ENCODE measurements around the gene KAT8. TPM values are rescaled to one million over a fixed set of nuclear protein-coding genes. Genes with fewer than 3 reads are reported as not detected.

KAT8 gene
- total RNA-seq, 1 experiment from 2014 or later = 35.1 TPM

DNA sequence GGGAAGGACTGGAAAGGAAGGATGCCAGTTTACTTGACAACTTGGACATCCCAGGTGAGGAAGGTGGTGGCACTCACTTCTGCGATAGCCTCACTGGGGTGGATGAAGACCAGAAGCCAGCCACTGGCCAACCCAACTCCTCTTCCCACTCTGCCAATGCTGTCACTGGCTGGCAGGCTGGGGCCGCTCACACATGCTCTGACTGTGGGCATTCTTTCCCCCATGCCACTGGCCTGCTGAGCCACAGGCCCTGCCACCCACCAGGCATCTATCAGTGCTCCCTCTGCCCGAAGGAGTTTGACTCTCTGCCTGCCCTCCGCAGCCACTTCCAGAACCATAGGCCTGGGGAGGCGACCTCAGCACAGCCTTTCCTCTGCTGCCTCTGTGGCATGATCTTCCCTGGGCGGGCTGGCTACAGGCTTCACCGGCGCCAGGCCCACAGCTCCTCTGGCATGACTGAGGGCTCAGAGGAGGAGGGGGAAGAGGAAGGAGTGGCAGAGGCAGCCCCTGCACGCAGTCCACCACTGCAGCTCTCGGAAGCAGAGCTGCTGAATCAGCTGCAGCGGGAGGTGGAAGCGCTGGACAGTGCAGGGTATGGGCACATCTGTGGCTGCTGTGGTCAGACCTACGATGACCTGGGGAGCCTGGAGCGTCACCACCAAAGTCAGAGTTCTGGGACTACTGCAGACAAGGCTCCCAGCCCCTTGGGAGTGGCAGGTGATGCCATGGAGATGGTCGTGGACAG is 38.7 kb upstream of the KAT8 start:
- Histone ChIP-seq H3K9ac (ENCODE audit: low read length) (no peak overlapping the region), H3K9me3 (ENCODE audit: low read length) (no peaks in the 10 kb centered on the region), H3K4me3 (ENCODE audit: low read length) (no peak overlapping the region), H3K36me3 (ENCODE audit: low read depth, low read length) (peaks cover 10% of the 10 kb centered on the region), H3K9me2 (replicated peaks; ENCODE audit: low read length) (no peaks in the 10 kb centered on the region), H3K27me3 (ENCODE audit: low read length) (no peaks in the 10 kb centered on the region), H3K4me2 (ENCODE audit: low read length) (no peak overlapping the region), H3F3A (ENCODE audit: low read length, unreplicated experiment) (no peaks in the 10 kb centered on the region), H3K79me2 (ENCODE audit: low read length) (peaks cover 29% of the 10 kb centered on the region), H3K4me1 (ENCODE audit: insufficient read depth, low read length) (0 out of 2 replicates have a peak, but pooled peaks cover 6% of the 10 kb centered on the region), H3K27ac (ENCODE audit: low read length) (no peak overlapping the region), H2AFZ (ENCODE audit: low read length) (no peak overlapping the region), H4K20me1 (ENCODE audit: low read length) (no peaks in the 10 kb centered on the region)
- intact Hi-C loops (cut with micrococcal nuclease) = no loop called here
- TF ChIP-seq EZH2 (IDR thresholded peaks at IDR 0.05; ENCODE audit: low read length, unreplicated experiment) (no peak), EZH2phosphoT487 (IDR thresholded peaks at IDR 0.05; ENCODE audit: borderline replicate concordance, low read length) (no peak)
- TF ChIP-seq, protein P1, sequence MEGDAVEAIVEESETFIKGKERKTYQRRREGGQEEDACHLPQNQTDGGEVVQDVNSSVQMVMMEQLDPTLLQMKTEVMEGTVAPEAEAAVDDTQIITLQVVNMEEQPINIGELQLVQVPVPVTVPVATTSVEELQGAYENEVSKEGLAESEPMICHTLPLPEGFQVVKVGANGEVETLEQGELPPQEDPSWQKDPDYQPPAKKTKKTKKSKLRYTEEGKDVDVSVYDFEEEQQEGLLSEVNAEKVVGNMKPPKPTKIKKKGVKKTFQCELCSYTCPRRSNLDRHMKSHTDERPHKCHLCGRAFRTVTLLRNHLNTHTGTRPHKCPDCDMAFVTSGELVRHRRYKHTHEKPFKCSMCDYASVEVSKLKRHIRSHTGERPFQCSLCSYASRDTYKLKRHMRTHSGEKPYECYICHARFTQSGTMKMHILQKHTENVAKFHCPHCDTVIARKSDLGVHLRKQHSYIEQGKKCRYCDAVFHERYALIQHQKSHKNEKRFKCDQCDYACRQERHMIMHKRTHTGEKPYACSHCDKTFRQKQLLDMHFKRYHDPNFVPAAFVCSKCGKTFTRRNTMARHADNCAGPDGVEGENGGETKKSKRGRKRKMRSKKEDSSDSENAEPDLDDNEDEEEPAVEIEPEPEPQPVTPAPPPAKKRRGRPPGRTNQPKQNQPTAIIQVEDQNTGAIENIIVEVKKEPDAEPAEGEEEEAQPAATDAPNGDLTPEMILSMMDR (conservative IDR thresholded peaks at IDR 0.05; ENCODE audit: low read depth, low read length) = no peak
- ATAC-seq = no peak
- DNase-seq = no peak
- ChIA-PET CTCF (no interaction called here), POLR2A (ENCODE audit: unreplicated experiment) (no interaction called here)
- no TSS peak for BruUV-seq (replicated peaks)

- CTCF ChIA-PET = no interaction called here
- H3K79me2 ChIP-seq (ENCODE audit: low read length) = peaks cover 25% of the 10 kb centered on the region
- no peak for ATAC-seq
Observed at GRCh38 chr16:31079342-31079944, 38.0 kb upstream of the KAT8 start.

More at GRCh38 chr16:31079342-31079944, 38.0 kb upstream of the KAT8 start:
- Histone ChIP-seq H3K9me2 (replicated peaks; ENCODE audit: low read length) (no peaks in the 10 kb centered on the region), H3K36me3 (ENCODE audit: low read depth, low read length) (peaks cover 10% of the 10 kb centered on the region), H2AFZ (ENCODE audit: low read length) (no peak overlapping the region), H3K4me2 (ENCODE audit: low read length) (no peak overlapping the region), H3K4me3 (ENCODE audit: low read length) (no peak overlapping the region), H4K20me1 (ENCODE audit: low read length) (no peaks in the 10 kb centered on the region), H3F3A (ENCODE audit: low read length, unreplicated experiment) (no peaks in the 10 kb centered on the region), H3K27me3 (ENCODE audit: low read length) (no peaks in the 10 kb centered on the region), H3K27ac (ENCODE audit: low read length) (no peak overlapping the region), H3K4me1 (ENCODE audit: insufficient read depth, low read length) (0 out of 2 replicates have a peak, but pooled peaks cover 6% of the 10 kb centered on the region), H3K9ac (ENCODE audit: low read length) (no peak overlapping the region), H3K9me3 (ENCODE audit: low read length) (no peaks in the 10 kb centered on the region)
- no peak for TF ChIP-seq EZH2phosphoT487 (IDR thresholded peaks at IDR 0.05; ENCODE audit: borderline replicate concordance, low read length)
- TF ChIP-seq, protein P1 (conservative IDR thresholded peaks at IDR 0.05; ENCODE audit: low read depth, low read length) = no peak
- no peak for TF ChIP-seq EZH2 (IDR thresholded peaks at IDR 0.05; ENCODE audit: low read length, unreplicated experiment)
- POLR2A ChIA-PET (ENCODE audit: unreplicated experiment) = no interaction called here
- intact Hi-C loops (cut with micrococcal nuclease) = no loop called here
- no TSS peak for BruUV-seq (replicated peaks)
- DNase-seq = no peak

Data from PC-3 (cell line).